Cardiac muscle cell (in vitro differentiated cells and primary cell): ENCODE measurements around the gene ABO. TPM values are rescaled to one million over a fixed set of nuclear protein-coding genes. Genes with fewer than 3 reads are reported as not detected.

Experiments used
- DNase-seq, 2 donors: peaks; one replicate each; pipeline versions ENCODE4 v3.0.0 to v3.0.0-alpha.2; 2010 to 2017; ENCODE audit warnings: low read depth in 1 of 2, low spot score in 1 of 2
- H3K27ac ChIP-seq: fragments of 200-600 bp; sonication (generic); 2 replicates; pipeline ENCODE4 v1.5.1; 2016
- H3K27me3 ChIP-seq: fragments of 200-600 bp; sonication (generic); 2 replicates; pipeline ENCODE4 v1.6.0; 2016; ENCODE audit warnings: control low read depth
- H3K36me3 ChIP-seq: fragments of 200-600 bp; sonication (generic); 2 replicates; pipeline ENCODE4 v1.5.1; 2016; ENCODE audit warnings: control low read depth
- H3K4me1 ChIP-seq: fragments of 200-600 bp; sonication (generic); 2 replicates; pipeline ENCODE4 v1.8.1; 2017; ENCODE audit warnings: low read depth, mild to moderate bottlenecking, mixed run types
- H3K4me3 ChIP-seq: fragments of 200-600 bp; sonication (generic); 2 replicates; pipeline ENCODE4 v1.5.1; 2016; ENCODE audit warnings: mild to moderate bottlenecking
- H3K9me3 ChIP-seq: fragments of 200-600 bp; sonication (generic); 2 replicates; pipeline ENCODE4 v1.5.1; 2017; ENCODE audit warnings: low read depth, mild to moderate bottlenecking, control low read depth
- polyA plus RNA-seq: library from polyadenylated mRNA; unstranded; fragments of >200 nt; fragmentation: Nextera tagmentation; extraction: Ambion mirVana; gene quantifications from 2 replicates; pipeline ENCODE4 v1.2.1, GENCODE V29; 2016
- total RNA-seq: library from RNA; depleted of rRNA; stranded (reverse); fragments of >200 nt; gene quantifications from 2 replicates; pipeline ENCODE4 v1.2.3, GENCODE V29; 2016
- TF ChIP-seq, protein P1 (sequence below): IDR thresholded peaks from 2 replicates; pipeline ENCODE4 v1.5.1; 2012; ENCODE audit warnings: low read depth, mild to moderate bottlenecking, low read length

Gene ABO
- total and polyA plus RNA-seq, 2 experiments from 2014 or later = 0.30 TPM; not detected in 1

GRCh38 chr9:133256136-133256461 lies 18.9 kb downstream of the ABO start:
- H3K27ac ChIP-seq = no peak overlapping the region
- H3K9me3 ChIP-seq = no peaks in the 10 kb centered on the region
- H3K4me1 ChIP-seq = no peaks in the 10 kb centered on the region
- no peak overlapping the region for H3K4me3 ChIP-seq
- DNase-seq = no peak
- H3K27me3 ChIP-seq = peaks cover 4% of the 10 kb centered on the region
- TF ChIP-seq, protein P1, sequence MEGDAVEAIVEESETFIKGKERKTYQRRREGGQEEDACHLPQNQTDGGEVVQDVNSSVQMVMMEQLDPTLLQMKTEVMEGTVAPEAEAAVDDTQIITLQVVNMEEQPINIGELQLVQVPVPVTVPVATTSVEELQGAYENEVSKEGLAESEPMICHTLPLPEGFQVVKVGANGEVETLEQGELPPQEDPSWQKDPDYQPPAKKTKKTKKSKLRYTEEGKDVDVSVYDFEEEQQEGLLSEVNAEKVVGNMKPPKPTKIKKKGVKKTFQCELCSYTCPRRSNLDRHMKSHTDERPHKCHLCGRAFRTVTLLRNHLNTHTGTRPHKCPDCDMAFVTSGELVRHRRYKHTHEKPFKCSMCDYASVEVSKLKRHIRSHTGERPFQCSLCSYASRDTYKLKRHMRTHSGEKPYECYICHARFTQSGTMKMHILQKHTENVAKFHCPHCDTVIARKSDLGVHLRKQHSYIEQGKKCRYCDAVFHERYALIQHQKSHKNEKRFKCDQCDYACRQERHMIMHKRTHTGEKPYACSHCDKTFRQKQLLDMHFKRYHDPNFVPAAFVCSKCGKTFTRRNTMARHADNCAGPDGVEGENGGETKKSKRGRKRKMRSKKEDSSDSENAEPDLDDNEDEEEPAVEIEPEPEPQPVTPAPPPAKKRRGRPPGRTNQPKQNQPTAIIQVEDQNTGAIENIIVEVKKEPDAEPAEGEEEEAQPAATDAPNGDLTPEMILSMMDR = no peak
- no peaks in the 10 kb centered on the region for H3K36me3 ChIP-seq

- TF ChIP-seq, protein P1 = no peak
- no peak for DNase-seq
- no peaks in the 10 kb centered on the region for H3K9me3 ChIP-seq
- no peaks in the 10 kb centered on the region for H3K36me3 ChIP-seq
- peaks cover 4% of the 10 kb centered on the region for H3K27me3 ChIP-seq
- H3K4me1 ChIP-seq = no peaks in the 10 kb centered on the region
- no peak overlapping the region for H3K4me3 ChIP-seq
- H3K27ac ChIP-seq = no peak overlapping the region
Observed at GRCh38 chr9:133255371-133256135, 19.4 kb downstream of the ABO start.

DNA sequence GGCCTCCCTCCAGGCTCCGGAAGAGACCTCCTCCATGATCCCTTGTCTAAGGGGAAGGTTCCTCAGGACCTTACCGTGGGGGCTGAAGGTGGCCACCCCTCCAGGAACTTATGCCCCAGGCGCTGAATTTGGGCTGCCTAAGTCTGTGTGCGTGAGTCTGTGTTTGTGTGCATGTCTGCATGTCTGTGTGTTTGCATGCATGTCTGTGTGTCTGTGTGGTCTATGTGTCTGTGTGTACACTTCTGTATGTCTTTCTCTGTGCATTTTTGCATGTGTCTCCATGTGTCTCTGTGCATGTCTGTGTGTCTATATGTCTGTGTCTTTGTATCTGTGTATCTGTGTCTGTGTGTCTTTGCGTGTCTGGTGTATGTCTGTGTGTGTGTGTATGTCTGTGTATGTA lies 20.5 kb downstream of the ABO start:
- TF ChIP-seq, protein P1 = no peak

GRCh38 chr9:133253268-133253667 lies 21.7 kb downstream of the ABO start:
- H3K4me1 ChIP-seq = no peaks in the 10 kb centered on the region

More for the DNA sequence above, 20.5 kb downstream of the ABO start:
- Histone ChIP-seq H3K27me3 (peaks cover 10% of the 10 kb centered on the region), H3K27ac (no peak overlapping the region), H3K4me1 (no peaks in the 10 kb centered on the region), H3K9me3 (no peaks in the 10 kb centered on the region), H3K36me3 (no peaks in the 10 kb centered on the region), H3K4me3 (no peak overlapping the region)
- no peak for DNase-seq

DNA sequence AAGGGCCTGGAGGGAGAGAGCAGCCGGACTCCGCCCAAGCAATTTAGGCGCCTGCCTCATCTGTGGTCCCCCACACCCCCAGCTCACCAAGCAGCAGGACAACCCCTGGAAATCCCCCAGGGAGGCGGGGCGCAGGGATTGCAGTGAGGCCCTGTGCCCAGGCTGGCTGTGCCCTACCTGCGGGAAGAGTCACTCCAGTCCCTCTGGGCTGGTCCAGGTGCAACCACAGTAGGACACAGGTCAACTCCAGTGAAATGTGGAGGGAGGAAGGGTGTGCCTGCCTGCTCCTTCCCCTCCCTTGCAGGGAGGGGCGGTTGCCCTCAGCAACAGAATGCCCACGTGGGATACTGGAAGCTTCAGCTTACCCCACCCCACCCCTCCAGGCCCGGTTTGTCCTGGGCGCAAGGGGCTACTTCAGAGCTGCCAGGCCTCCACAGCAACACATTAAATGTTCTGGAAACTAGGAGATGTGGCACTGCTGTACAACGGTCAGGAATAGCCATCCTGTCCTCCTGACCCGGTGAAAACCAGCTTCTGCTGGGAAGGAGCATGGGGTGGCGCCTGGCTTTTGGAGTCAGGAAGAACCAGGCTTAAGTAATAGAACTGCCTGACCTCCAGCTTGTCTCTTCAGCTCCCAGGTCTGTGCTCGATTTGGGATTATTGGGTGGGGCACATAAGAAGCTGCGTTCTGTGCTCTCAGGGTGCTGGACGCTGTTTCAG lies 22.5 kb downstream of the ABO start:
- H3K36me3 ChIP-seq = no peaks in the 10 kb centered on the region
- H3K27me3 ChIP-seq = peaks cover 13% of the 10 kb centered on the region
- DNase-seq = no peak
- TF ChIP-seq, protein P1 = no peak
- no peak overlapping the region for H3K4me3 ChIP-seq
- no peak overlapping the region for H3K27ac ChIP-seq
- no peaks in the 10 kb centered on the region for H3K9me3 ChIP-seq
- no peaks in the 10 kb centered on the region for H3K4me1 ChIP-seq

More at GRCh38 chr9:133253268-133253667, 21.7 kb downstream of the ABO start:
- no peaks in the 10 kb centered on the region for H3K36me3 ChIP-seq
- DNase-seq = no peak
- H3K9me3 ChIP-seq = no peaks in the 10 kb centered on the region
- H3K4me3 ChIP-seq = no peak overlapping the region
- H3K27ac ChIP-seq = no peak overlapping the region
- TF ChIP-seq, protein P1 = no peak
- H3K27me3 ChIP-seq = peaks cover 13% of the 10 kb centered on the region
